Measurements from ENCODE around the gene SNRNP40.

SNRNP40 gene

DNA sequence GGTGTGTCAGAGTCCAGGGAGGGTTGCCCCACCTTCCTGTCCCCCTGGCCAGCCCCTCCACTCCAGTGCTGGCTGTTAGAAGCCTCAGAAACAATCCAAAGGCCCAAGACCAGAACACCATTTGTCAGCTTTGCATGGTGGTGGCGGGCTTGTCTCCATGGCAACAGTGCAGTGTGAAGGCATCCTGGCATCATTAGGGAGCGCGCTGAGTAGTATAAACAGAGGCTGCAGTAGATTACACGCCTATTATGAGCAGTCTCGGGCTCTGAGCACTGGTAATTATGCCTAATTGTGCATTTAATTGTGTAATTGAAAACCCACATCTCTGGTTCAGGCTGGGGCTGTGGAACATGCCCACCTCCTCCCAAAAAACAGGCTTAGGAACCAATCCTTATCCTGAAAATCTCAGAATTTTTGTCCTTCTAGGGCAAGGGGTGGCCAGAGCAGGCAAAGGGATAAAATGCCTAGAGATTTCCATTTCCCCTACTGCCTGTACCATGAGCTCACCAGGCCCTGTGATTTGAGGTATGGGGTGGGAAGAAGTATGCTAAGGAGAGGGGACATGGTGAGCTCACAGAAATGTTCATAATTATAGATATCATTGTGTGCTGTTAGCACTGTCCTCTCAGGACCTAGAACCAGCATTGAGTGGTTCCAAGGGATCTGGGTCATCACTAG is 68.6 kb downstream of the SNRNP40 start:
- peak; percentile 26 for DNase-seq

DNA sequence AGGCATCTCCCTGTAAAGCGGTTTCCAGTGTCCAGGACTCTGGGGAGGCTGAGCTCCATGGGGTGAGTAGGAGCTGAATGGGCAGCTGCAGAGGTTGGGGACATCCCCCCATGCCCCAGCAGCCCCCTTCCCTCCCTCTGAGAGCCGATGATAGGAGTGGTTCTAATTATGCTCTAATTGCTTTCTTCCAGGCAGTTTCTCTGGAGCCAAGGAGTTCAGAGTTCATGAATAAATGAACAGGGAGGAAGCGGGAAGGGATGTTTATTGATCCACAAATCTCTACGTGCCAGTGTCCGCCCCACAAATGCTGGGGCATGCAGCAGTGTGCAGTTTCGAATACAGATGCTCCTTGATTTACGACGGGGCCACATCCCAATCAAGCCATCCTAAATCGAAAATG is 72.5 kb downstream of the SNRNP40 start:
- no peak for DNase-seq

DNA sequence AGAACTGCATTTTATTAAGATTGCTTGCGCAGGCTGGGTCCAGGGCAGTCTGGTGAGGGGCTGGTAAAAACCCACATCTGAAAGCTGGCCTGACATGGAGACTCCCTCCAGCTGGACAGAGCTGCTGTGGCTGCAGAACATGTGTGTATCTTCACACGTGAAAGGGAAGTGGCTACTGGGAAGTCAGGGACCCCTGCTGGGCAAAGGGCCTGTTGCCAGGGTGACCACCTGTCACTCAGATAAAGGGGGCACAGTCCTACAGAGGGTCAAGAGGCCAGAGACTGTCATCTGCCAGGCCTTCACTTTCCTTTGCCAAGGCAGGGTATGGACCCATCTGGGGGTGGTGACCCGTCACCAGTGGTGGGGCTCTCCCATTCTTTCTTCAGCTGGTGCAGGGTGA is 74.4 kb downstream of the SNRNP40 start:
- DNase-seq, result no peak

GRCh38 chr1:31221072-31221471 is 75.5 kb downstream of the SNRNP40 start:
- DNase-seq, result no peak

DNA sequence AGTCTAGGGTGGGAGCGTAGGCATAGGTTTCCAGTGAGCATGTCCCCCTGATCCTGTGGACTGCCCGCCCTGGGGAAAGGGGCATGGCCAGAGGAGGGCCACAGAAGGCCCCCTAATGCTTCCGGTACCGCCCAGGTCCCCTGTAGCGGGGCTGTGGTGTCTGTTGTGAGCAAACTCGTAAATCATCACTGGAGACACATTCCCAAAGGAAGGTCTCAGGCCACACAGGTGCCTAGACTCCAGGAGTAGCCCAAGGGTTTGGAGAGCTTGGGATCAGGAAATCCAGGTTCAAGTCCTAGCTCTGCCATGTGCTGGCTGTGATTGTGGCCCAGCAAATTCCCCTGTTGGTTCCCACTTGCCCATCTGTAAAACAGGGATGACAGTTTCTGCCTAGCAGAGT is 77.1 kb downstream of the SNRNP40 start:
- DNase-seq, result no peak

DNA sequence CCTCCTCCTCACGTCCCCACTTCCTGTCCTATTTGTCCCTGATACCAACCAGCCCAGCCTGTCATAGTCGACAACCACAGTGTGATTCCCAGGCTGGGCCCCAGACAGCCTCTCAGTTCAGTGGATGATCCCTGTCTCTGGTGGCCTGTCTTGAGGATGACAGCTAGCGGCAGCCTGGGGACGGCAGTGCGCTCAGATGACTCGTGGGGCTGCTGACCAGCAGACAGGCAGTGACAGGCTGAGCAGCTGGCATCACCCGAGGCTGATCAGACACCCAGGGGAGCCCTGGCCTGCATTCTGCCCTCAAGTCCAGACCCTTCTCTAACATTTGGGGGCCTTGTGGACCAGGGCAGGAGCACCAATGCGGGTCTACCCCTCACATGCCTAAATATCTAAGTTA is 77.9 kb downstream of the SNRNP40 start:
- no peak for DNase-seq

DNA sequence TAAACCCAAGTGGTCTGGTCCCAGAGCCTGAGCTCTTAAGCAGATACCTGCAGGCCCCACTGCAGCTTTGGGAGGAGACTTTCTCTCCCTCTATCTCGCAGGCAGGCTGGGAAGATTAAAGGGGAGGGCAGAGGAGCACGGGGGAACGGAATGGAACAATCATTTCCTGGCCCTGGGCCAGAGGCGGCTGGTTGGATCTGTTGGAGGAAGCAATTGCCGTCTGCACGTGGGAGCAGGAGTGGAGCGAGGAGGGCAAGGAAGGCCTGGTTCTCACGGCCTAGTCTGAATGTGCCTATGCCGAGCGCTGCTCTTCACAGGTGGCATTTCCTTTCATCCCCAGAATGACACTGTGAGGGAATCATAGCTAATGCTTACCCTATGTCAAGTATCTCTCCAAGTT is 80.6 kb downstream of the SNRNP40 start:
- peak; percentile 92 for DNase-seq

DNA sequence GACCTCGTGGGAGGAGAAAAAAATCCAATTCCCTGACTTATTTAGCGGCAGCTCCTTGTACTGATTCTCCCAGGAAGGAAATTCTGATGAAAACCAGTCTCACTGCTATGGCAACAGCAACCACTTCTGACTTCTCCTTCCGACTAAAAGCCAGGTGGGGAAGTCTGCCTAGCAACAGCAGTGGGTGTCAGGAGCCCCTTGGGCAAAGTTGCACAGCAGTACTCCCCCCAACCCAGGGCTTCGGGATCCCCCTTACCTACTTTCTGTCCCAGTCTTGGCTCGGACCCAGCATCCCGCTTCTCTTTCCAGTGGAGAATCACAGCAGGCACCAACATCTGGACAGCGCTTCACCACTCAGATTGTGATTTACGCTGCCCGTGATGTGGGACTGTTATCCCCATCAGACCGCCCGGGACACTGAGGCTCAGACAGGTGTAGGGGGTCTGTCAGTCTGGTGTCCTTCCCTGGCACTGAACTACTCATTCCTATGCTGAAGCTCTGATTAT is 81.5 kb downstream of the SNRNP40 start:
- DNase-seq, result peak; percentile 17

DNA sequence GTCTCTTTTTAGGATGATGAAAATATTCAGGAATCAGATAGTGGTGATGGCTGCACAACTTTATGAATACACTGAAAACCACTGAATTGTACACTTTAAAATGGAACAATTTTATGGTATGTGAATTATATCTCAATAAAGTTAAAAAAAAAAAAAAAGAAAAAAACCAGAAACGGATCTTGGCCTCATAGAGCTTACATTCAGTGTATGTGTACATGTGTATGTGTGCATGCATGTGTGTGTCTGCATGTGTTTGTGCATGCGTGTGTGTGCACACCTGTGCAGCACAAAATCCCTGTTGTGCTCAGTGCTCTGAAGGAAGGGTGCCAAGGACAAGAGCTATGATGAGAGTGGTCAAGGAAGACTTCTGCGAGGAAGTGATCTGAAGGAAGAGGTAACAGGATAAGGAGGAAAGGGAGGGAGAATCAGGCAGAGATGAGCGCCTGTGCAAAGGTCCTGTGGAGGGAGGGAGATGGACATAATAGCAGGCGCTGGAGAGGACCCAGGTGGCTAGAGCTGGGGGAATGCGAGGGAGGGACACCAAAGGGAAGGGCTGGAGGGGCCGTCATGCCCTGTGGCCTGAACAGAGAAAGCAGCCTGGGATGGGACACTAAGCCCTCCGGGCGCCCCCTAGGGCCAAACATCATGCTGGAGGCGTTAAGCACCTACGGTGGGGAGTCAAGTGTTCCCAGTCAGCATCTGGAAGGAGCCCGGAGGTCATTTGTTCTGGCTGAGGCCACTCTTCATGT is 82.1 kb downstream of the SNRNP40 start:
- no peak for DNase-seq
